ENCODE data around the gene MRPL49. TPM values are rescaled to one million over a fixed set of nuclear protein-coding genes. Genes with fewer than 3 reads are reported as not detected.
"Not testable (repeated sequence)": the region's sequence is repeated elsewhere in the genome, so short reads cannot be mapped to it uniquely, and the experiment has no call there.

MRPL49 gene
- total RNA-seq, 1 donor from 2014 or later, result 52.2 TPM

GRCh38 chr11:65117206-65118096 is 4.7 kb upstream of the MRPL49 start, which contains the start of gene ZNHIT2:
Gene ZNHIT2 (minus strand): TSS chr11:65117701. CDS start chr11:65117653, 48 bp downstream.
- peak; percentile 91 for DNase-seq (ENCODE audit: low read depth, low spot score)

DNA sequence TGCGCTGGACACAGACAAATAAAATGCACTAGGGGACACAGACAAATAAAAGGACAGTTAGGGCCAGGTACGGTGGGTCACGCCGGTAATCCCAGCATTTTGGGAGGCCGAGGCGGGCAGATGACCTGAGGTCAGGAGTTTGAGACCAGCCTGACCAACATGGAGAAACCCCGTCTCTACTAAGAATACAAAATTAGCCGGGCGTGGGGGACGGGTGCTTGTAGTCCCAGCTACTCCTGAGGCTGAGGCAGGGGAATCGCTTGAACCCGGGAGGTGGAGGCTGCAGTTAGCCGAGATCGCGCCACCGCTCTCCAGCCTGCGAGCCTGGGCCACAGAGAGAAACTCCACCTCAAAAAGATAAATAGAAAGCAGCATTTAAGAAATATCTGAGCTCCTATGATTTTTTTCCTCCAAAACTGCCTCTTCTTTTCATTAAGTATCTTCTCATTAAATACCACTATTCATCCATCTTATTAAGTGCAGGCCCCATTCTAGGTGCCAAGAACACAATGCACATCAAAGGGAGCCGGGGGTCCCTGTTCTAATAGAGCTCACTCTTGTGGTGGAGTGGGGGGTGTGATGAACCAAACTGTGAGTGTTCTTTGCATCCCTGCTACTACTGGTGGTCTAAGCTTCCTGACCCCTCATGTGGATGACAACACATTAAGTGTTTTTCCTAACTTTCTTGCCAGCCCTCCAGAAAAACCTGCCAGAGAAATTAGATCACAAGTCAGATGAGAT is 3.9 kb upstream of the MRPL49 start:
- DNase-seq (ENCODE audit: low read depth, low spot score), result no peak

DNA sequence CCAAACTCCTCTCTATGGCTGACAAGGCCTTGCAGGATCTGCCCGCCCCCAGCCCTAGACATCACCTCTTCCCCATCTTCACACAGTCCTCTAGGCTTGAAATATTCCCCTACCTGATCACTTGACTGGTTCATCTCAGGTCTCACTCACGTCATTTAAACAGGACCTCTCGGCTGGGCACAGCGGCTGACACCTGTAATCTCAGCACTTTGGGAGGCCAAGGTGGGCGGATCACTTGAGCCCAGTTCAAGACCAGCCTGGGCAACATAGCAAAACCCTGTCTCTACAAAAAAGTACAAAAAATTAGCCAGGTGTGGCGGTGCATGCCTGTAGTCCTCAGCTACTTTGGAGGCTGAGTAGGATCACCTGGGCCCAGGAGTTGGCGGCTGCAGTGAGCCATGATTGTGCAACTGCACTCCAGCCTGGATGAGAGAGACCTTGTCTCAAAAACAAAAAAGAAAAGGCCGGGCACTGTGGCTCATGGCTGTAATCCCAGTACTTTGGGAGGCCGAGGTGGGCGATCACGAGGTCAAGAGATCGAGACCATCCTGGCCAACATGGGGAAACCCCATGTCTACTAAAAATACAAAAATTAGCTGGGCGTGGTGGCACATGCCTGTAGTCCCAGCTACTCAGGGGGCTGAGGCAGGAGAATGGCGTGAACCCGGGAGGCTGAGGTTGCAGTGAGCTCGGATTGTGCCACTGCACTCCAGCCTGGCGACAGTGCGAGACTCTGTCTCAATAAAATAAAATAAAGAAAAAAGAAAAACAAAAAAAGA is 3.0 kb upstream of the MRPL49 start:
- DNase-seq (ENCODE audit: low read depth, low spot score), result not testable (repeated sequence)

GRCh38 chr11:65119670-65119995 is 2.5 kb upstream of the MRPL49 start:
- DNase-seq (ENCODE audit: low read depth, low spot score), result no peak

GRCh38 chr11:65120831-65121230 is 1.3 kb upstream of the MRPL49 start:
- no peak for DNase-seq (ENCODE audit: low read depth, low spot score)

GRCh38 chr11:65121447-65121864 is 665 bp upstream of the MRPL49 start:
- DNase-seq (ENCODE audit: low read depth, low spot score), result no peak

GRCh38 chr11:65124480-65125196 is 2.5 kb downstream of the MRPL49 start:
- no peak for DNase-seq (ENCODE audit: low read depth, low spot score)

- no peak for DNase-seq (ENCODE audit: low read depth, low spot score)
These were observed 3.3 kb downstream of the MRPL49 start for GRCh38 chr11:65125197-65126056.

DNA sequence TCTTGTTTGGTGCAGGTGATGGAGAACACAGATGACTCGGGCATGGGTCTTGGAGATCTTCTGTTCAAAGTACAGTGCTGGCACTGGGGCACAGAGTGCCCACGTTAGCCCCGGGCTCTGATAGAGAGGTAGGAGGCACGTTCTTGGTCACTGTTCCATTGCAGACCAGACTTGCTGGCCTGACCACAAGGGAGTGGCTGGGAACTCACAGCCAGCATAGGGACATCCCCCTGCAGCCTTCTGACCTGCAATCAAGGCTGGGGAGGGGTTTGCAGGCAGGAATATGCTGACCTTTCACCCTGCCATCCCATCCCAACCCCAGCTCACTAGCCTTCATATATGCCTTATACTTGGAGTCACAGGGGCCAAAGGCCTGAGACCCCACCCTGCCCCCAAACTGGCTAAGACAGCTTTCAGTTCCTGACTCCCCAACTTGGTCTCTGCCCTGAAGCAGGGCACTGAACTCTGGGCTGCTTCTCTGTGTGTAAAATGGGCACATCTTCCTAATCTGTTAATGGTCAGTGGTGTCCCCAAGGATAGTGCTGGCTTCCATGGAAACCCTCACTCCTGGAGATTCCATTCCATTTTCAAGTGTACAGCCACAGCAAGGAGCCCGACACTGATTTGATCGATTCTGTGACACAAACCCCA is 4.6 kb downstream of the MRPL49 start:
- DNase-seq (ENCODE audit: low read depth, low spot score), result no peak

DNA sequence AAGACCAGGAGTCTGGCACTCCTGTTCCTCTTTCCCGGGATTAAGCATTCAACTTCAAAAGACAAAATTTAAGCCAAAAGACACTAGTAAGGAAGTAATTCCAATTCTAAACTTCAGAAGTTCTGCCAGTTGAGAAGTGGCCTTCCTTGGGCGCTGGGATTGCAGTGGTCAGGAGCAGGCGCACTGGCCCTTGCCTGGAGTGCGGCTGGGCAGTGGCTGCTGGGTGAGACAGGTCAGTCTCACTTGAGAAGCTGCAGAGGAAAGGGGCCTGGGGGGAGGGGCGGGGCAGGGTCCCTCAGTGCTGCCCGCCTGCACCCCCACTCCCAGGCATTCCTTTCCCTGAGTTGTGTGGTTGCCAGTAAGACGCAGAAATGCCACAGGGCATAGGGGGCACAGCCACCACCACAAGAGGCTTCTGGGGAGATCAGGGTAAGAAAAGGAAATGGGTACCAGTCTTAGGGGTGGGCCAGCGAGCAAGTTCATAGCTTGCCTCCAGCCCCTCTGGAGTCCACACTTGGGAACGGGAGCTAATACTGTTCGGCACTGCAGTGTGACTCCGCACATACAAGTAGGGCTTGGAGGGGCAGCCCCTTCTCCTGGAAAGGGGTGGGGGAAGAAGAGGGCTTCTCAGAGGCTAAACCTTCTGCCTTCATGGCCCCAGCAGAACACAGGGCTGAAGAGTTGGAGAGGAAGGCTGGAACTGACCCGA is 5.5 kb downstream of the MRPL49 start:
- DNase-seq (ENCODE audit: low read depth, low spot score), result no peak

DNA sequence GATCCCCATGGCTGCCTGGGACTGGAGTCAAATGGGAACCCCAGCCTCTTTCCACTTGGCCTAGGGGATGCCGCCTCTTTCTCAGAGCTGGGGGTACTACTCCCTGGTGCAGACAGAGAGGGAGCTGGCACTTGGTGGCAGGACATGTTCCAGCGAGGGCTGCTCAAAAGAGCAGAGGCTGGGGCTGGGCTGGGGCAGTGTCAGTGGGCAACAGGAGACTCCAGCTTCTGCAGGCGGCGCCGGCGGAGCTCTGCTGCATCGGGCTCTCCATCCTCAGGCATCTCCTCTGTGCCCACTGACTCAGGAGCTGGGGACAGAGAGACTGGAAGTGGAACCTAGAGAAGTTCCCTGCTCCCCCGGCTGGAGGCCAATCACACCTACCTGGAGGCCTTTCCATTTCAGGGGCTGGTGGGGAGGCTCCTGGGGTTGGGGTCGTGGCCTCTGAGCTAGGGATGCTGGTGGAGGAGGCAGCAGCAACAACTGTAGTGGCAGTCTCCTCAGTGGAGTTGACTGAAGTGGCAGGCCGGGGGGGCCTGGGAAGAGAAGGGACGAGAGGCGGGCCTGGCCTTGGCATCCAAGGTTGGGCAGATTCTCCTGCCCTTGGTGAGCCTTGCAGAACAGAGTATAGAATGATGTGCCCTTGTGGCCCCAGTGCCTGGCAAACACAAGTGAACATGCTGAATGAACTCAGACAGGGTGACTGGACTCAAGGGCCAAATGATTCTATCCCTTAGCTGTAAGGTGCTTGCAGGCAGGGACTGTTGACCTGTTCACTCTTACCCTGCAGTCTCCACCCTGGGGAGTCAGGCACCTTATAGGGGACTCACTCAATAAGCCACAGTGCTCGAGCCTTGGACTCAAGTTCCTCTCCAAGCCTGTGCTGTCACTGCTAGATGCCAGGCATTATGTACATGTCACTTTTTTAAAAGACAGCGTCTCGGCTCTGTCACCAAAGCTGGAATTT is 6.3 kb downstream of the MRPL49 start:
- DNase-seq (ENCODE audit: low read depth, low spot score), result no peak

- DNase-seq (ENCODE audit: low read depth, low spot score), result no peak
These were observed 7.7 kb downstream of the MRPL49 start for GRCh38 chr11:65129649-65130441.

- DNase-seq (ENCODE audit: low read depth, low spot score), result no peak
These were observed 8.7 kb downstream of the MRPL49 start for GRCh38 chr11:65130631-65131416.

- no peak for DNase-seq (ENCODE audit: low read depth, low spot score)
These were observed 9.3 kb downstream of the MRPL49 start for GRCh38 chr11:65131417-65131776.

GRCh38 chr11:65131895-65132237 is 9.7 kb downstream of the MRPL49 start:
- no peak for DNase-seq (ENCODE audit: low read depth, low spot score)

- DNase-seq (ENCODE audit: low read depth, low spot score), result no peak
These were observed 10.3 kb downstream of the MRPL49 start for GRCh38 chr11:65132238-65132987.
